Activated CD8-positive, alpha-beta T cell treated with anti-CD3 and anti-CD28 coated beads for 36 hours (primary cell): ENCODE data around the gene CEACAM20. TPM values are rescaled to one million over a fixed set of nuclear protein-coding genes. Genes with fewer than 3 reads are reported as not detected.

Source experiments
- ATAC-seq: fragments of 200-7000 bp; cut with Tn5 transposase; one replicate; pipeline ENCODE4 v1.10.0; 2021; ENCODE audit warnings: mild to moderate bottlenecking, moderate library complexity
- CTCF ChIA-PET: fragments of 350-600 bp; sonication (Branson Sonifier 250); formaldehyde crosslinking; loops from one replicate; lab custom pipeline; 2021; ENCODE audit warnings: antibody characterized with exemption; lab: Charles Lee
- POLR2A ChIA-PET: fragments of 350-600 bp; sonication (Branson Sonifier 250); formaldehyde crosslinking; loops from one replicate; lab custom pipeline; 2021; ENCODE audit warnings: antibody characterized with exemption; lab: Charles Lee
- DNase-seq: peaks from one replicate; pipeline ENCODE4 v3.0.0-alpha.2; 2020
- H3K27ac Mint-ChIP-seq: one replicate; pipeline ENCODE4 v1.8.0; 2021; ENCODE audit warnings: mild to moderate bottlenecking, mixed read lengths
- H3K27me3 Mint-ChIP-seq: one replicate; pipeline ENCODE4 v1.8.0; 2021; ENCODE audit warnings: mixed read lengths
- H3K36me3 Mint-ChIP-seq: one replicate; pipeline ENCODE4 v1.8.0; 2021; ENCODE audit warnings: low read depth, mixed read lengths
- H3K4me1 Mint-ChIP-seq: one replicate; pipeline ENCODE4 v1.8.0; 2021; ENCODE audit warnings: low read depth, mixed read lengths
- H3K4me3 Mint-ChIP-seq: one replicate; pipeline ENCODE4 v1.8.0; 2021; ENCODE audit warnings: mild to moderate bottlenecking, moderate library complexity, mixed read lengths
- H3K9me3 Mint-ChIP-seq: one replicate; pipeline ENCODE4 v1.8.0; 2021; ENCODE audit warnings: mixed read lengths
- CTCF ChIP-seq: fragments of 200-600 bp; IDR thresholded peaks from one replicate; pipeline ENCODE4 v1.8.0; 2022; ENCODE audit warnings: antibody characterized with exemption, mild to moderate bottlenecking
- intact Hi-C: fragments of 100-400 bp; cut with micrococcal nuclease; formaldehyde crosslinking; loops from one replicate; pipeline ENCODE4 v1.10.0; 2022
- total RNA-seq, 2 experiments: library from RNA; stranded (reverse); gene quantifications; one replicate each; pipeline ENCODE4 v1.2.3, GENCODE V29; 2021

Gene CEACAM20
- total RNA-seq, 2 experiments from 2014 or later = not detected

- POLR2A ChIA-PET = no interaction called here
- no peak overlapping the region for H3K4me3 Mint-ChIP-seq
These were observed 20.0 kb upstream of the CEACAM20 start for GRCh38 chr19:44549507-44549906.

GRCh38 chr19:44548736-44549135 lies 19.3 kb upstream of the CEACAM20 start:
- H3K4me3 Mint-ChIP-seq = no peak overlapping the region
- DNase-seq = no peak
- H3K9me3 Mint-ChIP-seq = peaks cover 17% of the 10 kb centered on the region
- H3K27me3 Mint-ChIP-seq = peaks cover 8% of the 10 kb centered on the region
- intact Hi-C loops = no loop called here
- no peak overlapping the region for H3K27ac Mint-ChIP-seq
- no peaks in the 10 kb centered on the region for H3K36me3 Mint-ChIP-seq
- ChIA-PET CTCF (interaction anchor here (1.4 kb wide), 1 partner anchor 22 kb away, joined by 4 read pairs; no protein-coding TSS in a partner anchor), POLR2A (interaction anchor here (1.0 kb wide), 1 partner anchor 159 kb away, joined by 3 read pairs; no protein-coding TSS in a partner anchor)
- no peaks in the 10 kb centered on the region for H3K4me1 Mint-ChIP-seq
- no peak for ATAC-seq
- no peak for TF ChIP-seq CTCF

More at GRCh38 chr19:44549507-44549906, 20.0 kb upstream of the CEACAM20 start:
- CTCF ChIA-PET = no interaction called here
- DNase-seq = no peak
- no peaks in the 10 kb centered on the region for H3K4me1 Mint-ChIP-seq
- ATAC-seq = no peak
- H3K9me3 Mint-ChIP-seq = peaks cover 13% of the 10 kb centered on the region
- TF ChIP-seq CTCF = no peak
- H3K36me3 Mint-ChIP-seq = no peaks in the 10 kb centered on the region
- intact Hi-C loops = no loop called here
- H3K27ac Mint-ChIP-seq = no peak overlapping the region
- peaks cover 5% of the 10 kb centered on the region for H3K27me3 Mint-ChIP-seq

- Mint-ChIP-seq H3K27ac (no peak overlapping the region), H3K4me1 (no peaks in the 10 kb centered on the region), H3K36me3 (no peaks in the 10 kb centered on the region), H3K27me3 (peaks cover 12% of the 10 kb centered on the region), H3K9me3 (peaks cover 5% of the 10 kb centered on the region), H3K4me3 (no peak overlapping the region)
- CTCF ChIA-PET = no interaction called here
- no peak for ATAC-seq
- intact Hi-C loops = no loop called here
- TF ChIP-seq CTCF = no peak
- POLR2A ChIA-PET = no interaction called here
- DNase-seq = no peak
These were observed 14.6 kb upstream of the CEACAM20 start for GRCh38 chr19:44544031-44544430.

- Mint-ChIP-seq H3K4me3 (no peak overlapping the region), H3K27me3 (peaks cover 16% of the 10 kb centered on the region), H3K9me3 (peaks cover 5% of the 10 kb centered on the region), H3K36me3 (no peaks in the 10 kb centered on the region), H3K4me1 (no peaks in the 10 kb centered on the region), H3K27ac (no peak overlapping the region)
- ChIA-PET CTCF (no interaction called here), POLR2A (no interaction called here)
- ATAC-seq (no peak), DNase-seq (no peak)
- no peak for TF ChIP-seq CTCF
- intact Hi-C loops = no loop called here
These were observed 13.2 kb upstream of the CEACAM20 start for GRCh38 chr19:44542671-44543070.

- TF ChIP-seq CTCF = no peak
- CTCF ChIA-PET = no interaction called here
These were observed 11.3 kb upstream of the CEACAM20 start for GRCh38 chr19:44540736-44541135.

More at GRCh38 chr19:44540736-44541135, 11.3 kb upstream of the CEACAM20 start:
- Mint-ChIP-seq H3K9me3 (peaks cover 16% of the 10 kb centered on the region), H3K4me1 (no peaks in the 10 kb centered on the region), H3K27me3 (peaks cover 19% of the 10 kb centered on the region), H3K36me3 (no peaks in the 10 kb centered on the region), H3K27ac (no peak overlapping the region), H3K4me3 (no peak overlapping the region)
- ATAC-seq = no peak
- POLR2A ChIA-PET = no interaction called here
- intact Hi-C loops = no loop called here
- DNase-seq = no peak
